GM19463 (cell line): Measurements from ENCODE around the gene DDIAS.
"Not testable (repeated sequence)": the region's sequence is repeated elsewhere in the genome, so short reads cannot be mapped to it uniquely, and the experiment has no call there.

Experiments
- ATAC-seq: cut with Tn5 transposase; IDR thresholded peaks from one replicate; pipeline ENCODE4 v1.9.1; 2021; ENCODE audit warnings: mild to moderate bottlenecking, moderate library complexity; ENCODE audit not compliant: unreplicated experiment

DDIAS gene

GRCh38 chr11:82890002-82890341 is 11.6 kb upstream of the DDIAS start:
- ATAC-seq, result no peak

- ATAC-seq, result no peak
Measured at GRCh38 chr11:82890936-82891335, 10.6 kb upstream of the DDIAS start.

- no peak for ATAC-seq
Measured at GRCh38 chr11:82892611-82893169, 8.8 kb upstream of the DDIAS start.

GRCh38 chr11:82895437-82896091 is 6.0 kb upstream of the DDIAS start:
- no peak for ATAC-seq

- no peak for ATAC-seq
Measured at GRCh38 chr11:82896183-82896582, 5.4 kb upstream of the DDIAS start.

GRCh38 chr11:82898241-82898640 is 3.3 kb upstream of the DDIAS start:
- no peak for ATAC-seq

- ATAC-seq, result no peak
Measured at GRCh38 chr11:82899186-82899820, 2.2 kb upstream of the DDIAS start.

GRCh38 chr11:82899957-82900276 is 1.6 kb upstream of the DDIAS start:
- ATAC-seq, result peak; percentile 2

- peak; percentile 77 for ATAC-seq
Measured at GRCh38 chr11:82900277-82901164, 1.0 kb upstream of the DDIAS start, which contains the start of gene PRCP. Gene PRCP, minus strand, starts transcription at chr11:82900430. Its CDS starts 28 bp downstream, at chr11:82900402.

GRCh38 chr11:82901922-82902485 is 468 bp downstream of the DDIAS start:
- no peak for ATAC-seq

GRCh38 chr11:82902880-82903279 is 1.3 kb downstream of the DDIAS start:
- no peak for ATAC-seq

GRCh38 chr11:82903843-82904586 is 2.5 kb downstream of the DDIAS start:
- ATAC-seq, result no peak

GRCh38 chr11:82906236-82906635 is 4.7 kb downstream of the DDIAS start:
- no peak for ATAC-seq

- no peak for ATAC-seq
Measured at GRCh38 chr11:82906931-82907330, 5.4 kb downstream of the DDIAS start.

- no peak for ATAC-seq
Measured at GRCh38 chr11:82907371-82907770, 5.8 kb downstream of the DDIAS start.

GRCh38 chr11:82908311-82908710 is 6.8 kb downstream of the DDIAS start:
- ATAC-seq, result no peak

GRCh38 chr11:82909015-82909640 is 7.6 kb downstream of the DDIAS start:
- no peak for ATAC-seq

- ATAC-seq, result not testable (repeated sequence)
Measured at GRCh38 chr11:82919786-82920185, 18.2 kb downstream of the DDIAS start.

GRCh38 chr11:82920227-82920626 is 18.7 kb downstream of the DDIAS start:
- ATAC-seq, result not testable (repeated sequence)
